SK-N-SH (cell line): Measurements from ENCODE around the gene GALNT16.

Experiments used
- CTCF ChIP-seq: fragments of 200-600 bp; sonication (generic); IDR thresholded peaks from 2 replicates; pipeline ENCODE4 v1.6.1; 2017; ENCODE audit warnings: antibody characterized with exemption, mild to moderate bottlenecking, moderate library complexity
- EZH2phosphoT487 ChIP-seq: fragments of 200-600 bp; sonication (generic); IDR thresholded peaks from 2 replicates; pipeline ENCODE4 v1.6.1; 2017; ENCODE audit warnings: low read depth, mixed run types, mild to moderate bottlenecking, antibody characterized with exemption, moderate library complexity, borderline replicate concordance
- MAX ChIP-seq: IDR thresholded peaks from 2 replicates; pipeline ENCODE4 v1.4.0; 2012; ENCODE audit warnings: low read depth
- MXI1 ChIP-seq: IDR thresholded peaks from 2 replicates; pipeline ENCODE4 v1.6.1; 2012; ENCODE audit warnings: mild to moderate bottlenecking, low read depth, low read length, improper control_type of control experiment
- POLR2AphosphoS5 ChIP-seq: IDR thresholded peaks from 2 replicates; pipeline ENCODE4 v1.6.1; 2012; ENCODE audit warnings: low read depth, low read length
- RCOR1 ChIP-seq: fragments of 150-350 bp; IDR thresholded peaks from 2 replicates; pipeline ENCODE4 v1.6.1; 2017; ENCODE audit warnings: antibody characterized with exemption, low read length
- REST ChIP-seq: IDR thresholded peaks from 2 replicates; pipeline ENCODE4 v1.6.1; 2012; ENCODE audit warnings: mild to moderate bottlenecking, low read depth, low read length, moderate library complexity
- SMC3 ChIP-seq: IDR thresholded peaks from 2 replicates; pipeline ENCODE4 v1.6.1; 2012; ENCODE audit warnings: low read depth, low read length, improper control_type of control experiment
- TAF1 ChIP-seq: IDR thresholded peaks from 2 replicates; pipeline ENCODE4 v1.6.1; 2012; ENCODE audit warnings: low read depth, mild to moderate bottlenecking, low read length, moderate library complexity, borderline replicate concordance
- USF2 ChIP-seq: fragments of 150-350 bp; IDR thresholded peaks from 2 replicates; pipeline ENCODE4 v1.6.1; 2017; ENCODE audit warnings: antibody characterized with exemption, low read length, low read depth, borderline replicate concordance
- TF ChIP-seq, protein P1 (sequence below): IDR thresholded peaks from 2 replicates; pipeline ENCODE4 v1.4.0; 2012; ENCODE audit warnings: low read depth, borderline replicate concordance

DNA sequence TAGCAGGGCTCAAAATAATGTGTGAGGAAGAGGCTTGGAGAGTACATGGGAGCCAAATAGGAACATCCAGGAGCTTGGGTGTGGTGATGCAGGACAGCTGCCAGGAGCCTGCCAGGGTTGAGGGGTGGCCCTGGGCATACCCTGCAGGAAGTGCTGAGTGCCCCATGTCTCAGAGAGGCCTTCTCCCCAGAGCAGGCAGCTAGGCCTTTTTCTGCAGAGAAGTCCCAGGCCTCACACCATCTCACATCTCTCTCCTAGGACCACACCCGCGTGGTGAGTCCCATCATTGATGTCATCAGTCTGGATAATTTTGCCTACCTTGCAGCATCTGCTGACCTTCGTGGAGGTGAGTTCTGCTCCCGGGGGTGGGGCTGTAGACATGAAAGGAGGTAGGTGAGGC lies 71.2 kb downstream of the GALNT16 start:
- TF ChIP-seq MAX (no peak), CTCF (no peak), RCOR1 (no peak), USF2 (no peak), REST (no peak), EZH2phosphoT487 (no peak), TAF1 (no peak), POLR2AphosphoS5 (no peak), MXI1 (no peak), SMC3 (no peak)
- TF ChIP-seq, protein P1, sequence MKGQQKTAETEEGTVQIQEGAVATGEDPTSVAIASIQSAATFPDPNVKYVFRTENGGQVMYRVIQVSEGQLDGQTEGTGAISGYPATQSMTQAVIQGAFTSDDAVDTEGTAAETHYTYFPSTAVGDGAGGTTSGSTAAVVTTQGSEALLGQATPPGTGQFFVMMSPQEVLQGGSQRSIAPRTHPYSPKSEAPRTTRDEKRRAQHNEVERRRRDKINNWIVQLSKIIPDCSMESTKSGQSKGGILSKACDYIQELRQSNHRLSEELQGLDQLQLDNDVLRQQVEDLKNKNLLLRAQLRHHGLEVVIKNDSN = no peak
